Measurements from ENCODE around the gene KLHDC8A.
A peak's percentile ranks its signal among the peaks of the same experiment; 100 is the strongest.

The KLHDC8A gene

DNA sequence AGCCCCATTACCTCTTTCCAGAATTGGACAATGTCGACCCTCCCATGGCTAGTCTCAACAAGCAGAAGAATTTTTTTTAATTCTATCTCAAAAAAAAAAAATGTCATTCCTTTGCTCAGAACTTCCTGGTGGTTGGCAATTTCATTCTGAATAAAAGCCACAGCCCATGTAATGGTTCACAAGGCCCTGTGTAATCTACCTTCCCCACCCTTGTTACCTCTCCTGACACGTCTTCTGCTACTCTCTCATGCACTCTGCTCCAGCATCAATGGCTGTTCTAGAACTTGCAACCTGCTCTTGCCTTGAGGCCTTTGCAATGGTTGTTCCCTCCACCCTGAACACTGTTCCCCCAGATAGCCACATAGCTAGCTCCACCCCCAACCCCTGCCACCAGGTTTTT lies 60.6 kb downstream of the KLHDC8A start:
- DNase-seq (ENCODE audit: low read depth in 2 of 2) = no peak
- no peak overlapping the region for H3K4me3 ChIP-seq (replicated peaks in 1 of 2; ENCODE audit: low read depth in 2 of 2, low read length in 2 of 2)
- TF ChIP-seq, protein P1, sequence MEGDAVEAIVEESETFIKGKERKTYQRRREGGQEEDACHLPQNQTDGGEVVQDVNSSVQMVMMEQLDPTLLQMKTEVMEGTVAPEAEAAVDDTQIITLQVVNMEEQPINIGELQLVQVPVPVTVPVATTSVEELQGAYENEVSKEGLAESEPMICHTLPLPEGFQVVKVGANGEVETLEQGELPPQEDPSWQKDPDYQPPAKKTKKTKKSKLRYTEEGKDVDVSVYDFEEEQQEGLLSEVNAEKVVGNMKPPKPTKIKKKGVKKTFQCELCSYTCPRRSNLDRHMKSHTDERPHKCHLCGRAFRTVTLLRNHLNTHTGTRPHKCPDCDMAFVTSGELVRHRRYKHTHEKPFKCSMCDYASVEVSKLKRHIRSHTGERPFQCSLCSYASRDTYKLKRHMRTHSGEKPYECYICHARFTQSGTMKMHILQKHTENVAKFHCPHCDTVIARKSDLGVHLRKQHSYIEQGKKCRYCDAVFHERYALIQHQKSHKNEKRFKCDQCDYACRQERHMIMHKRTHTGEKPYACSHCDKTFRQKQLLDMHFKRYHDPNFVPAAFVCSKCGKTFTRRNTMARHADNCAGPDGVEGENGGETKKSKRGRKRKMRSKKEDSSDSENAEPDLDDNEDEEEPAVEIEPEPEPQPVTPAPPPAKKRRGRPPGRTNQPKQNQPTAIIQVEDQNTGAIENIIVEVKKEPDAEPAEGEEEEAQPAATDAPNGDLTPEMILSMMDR (IDR thresholded peaks at IDR 0.05; ENCODE audit: low read depth, low read length) = no peak

DNA sequence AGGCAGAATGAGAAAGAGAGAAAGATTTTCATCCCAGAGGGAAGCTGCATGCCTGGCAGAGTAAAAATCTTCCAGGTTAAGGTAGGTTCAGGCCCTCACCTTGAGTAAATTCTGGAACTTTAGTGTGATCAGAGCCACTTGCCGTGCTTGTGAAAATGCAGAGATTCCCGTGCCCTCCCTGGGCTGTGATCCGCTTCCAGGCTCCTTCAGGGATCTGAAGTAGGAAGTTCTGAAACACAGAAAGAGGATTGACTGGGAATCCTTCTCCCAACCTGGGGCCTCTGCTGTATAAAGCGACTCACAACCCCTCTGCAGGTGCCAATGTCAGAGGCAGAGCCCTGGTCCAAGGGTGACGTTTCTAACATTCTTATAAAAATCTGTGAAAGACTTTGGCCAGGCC lies 61.8 kb downstream of the KLHDC8A start:
- no peak for DNase-seq (ENCODE audit: low read depth in 2 of 2)
- TF ChIP-seq, protein P1 (IDR thresholded peaks at IDR 0.05; ENCODE audit: low read depth, low read length) = no peak

DNA sequence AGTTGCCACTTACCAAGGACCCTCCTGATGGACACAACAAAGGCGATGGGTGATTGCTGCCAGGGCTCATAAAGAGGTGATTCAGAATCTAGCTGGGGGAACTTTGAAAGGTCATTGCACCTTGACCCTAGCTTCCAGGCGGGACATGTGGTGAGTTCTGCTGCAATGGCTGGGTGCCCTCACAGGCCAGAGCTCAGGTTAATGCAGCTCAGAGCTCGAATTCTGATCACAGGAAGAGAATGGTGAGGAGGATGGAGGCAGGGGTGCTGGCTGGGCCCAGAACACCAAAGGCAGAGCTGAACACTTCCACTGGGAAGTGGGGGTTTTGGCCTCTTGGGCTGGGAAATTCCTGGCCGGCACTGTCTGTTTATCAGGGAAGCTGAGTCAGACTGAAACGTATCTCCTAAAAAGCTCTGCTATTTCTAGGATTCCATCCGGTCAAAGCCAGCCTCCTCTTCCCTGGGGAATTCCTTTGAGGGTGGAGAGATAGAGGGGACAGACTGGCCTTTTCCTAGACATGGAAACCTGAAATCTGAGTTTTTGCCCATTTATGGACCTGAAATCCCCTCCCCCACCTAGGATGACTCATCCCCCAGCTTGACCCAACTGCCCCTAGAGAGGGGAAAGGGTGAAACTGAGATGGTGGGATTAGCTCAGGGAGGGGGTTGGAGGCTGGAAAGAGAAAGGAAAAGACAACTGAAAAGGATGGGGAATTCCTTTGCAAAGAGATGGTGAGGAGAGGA lies 62.4 kb downstream of the KLHDC8A start:
- TF ChIP-seq, protein P1 (IDR thresholded peaks at IDR 0.05; ENCODE audit: low read depth, low read length) = no peak
- peak; percentile 87 to 90 for DNase-seq (ENCODE audit: low read depth in 2 of 2)
- no peak overlapping the region for H3K4me3 ChIP-seq (replicated peaks in 1 of 2; ENCODE audit: low read depth in 2 of 2, low read length in 2 of 2)

More for the DNA sequence above, 61.8 kb downstream of the KLHDC8A start:
- H3K4me3 ChIP-seq (replicated peaks in 1 of 2; ENCODE audit: low read depth in 2 of 2, low read length in 2 of 2) = no peak overlapping the region

DNA sequence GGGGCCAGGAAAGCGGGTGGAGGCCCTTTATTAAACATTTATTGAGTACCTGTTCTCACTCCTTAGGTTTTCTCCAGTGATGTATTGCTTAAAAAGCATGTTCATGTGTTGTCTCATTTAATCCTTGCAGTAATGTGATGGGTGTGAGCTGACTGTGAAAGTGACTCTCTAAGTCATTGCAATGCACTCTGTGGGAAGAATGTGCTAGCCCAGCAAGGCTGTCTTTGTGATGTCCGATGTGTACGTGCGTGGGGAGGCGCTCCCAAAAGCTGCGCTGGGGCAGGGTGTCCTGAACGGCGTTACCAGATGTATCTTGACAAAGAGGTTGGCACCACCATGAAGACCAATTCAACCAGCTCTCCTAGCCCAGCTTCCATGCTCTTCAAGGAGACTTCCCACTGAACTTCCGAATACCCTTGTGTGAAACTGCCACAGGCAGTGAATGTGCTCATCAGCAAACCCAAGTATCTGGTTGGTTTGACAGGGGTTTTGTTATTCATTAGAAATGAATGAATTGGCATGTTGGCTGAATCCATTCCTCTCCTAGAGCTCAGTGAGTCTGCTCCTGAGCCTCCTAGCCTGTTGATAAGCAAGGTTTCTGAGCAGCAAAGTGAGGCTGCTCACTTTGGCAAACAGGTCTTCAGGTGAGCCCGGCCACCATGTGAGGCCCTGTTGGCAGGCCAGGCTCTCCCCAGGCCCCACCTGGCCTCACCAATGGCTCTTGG lies 63.2 kb downstream of the KLHDC8A start:
- no peak overlapping the region for H3K4me3 ChIP-seq (replicated peaks in 1 of 2; ENCODE audit: low read depth in 2 of 2, low read length in 2 of 2)
- no peak for DNase-seq (ENCODE audit: low read depth in 2 of 2)
- TF ChIP-seq, protein P1 (IDR thresholded peaks at IDR 0.05; ENCODE audit: low read depth, low read length) = no peak

DNA sequence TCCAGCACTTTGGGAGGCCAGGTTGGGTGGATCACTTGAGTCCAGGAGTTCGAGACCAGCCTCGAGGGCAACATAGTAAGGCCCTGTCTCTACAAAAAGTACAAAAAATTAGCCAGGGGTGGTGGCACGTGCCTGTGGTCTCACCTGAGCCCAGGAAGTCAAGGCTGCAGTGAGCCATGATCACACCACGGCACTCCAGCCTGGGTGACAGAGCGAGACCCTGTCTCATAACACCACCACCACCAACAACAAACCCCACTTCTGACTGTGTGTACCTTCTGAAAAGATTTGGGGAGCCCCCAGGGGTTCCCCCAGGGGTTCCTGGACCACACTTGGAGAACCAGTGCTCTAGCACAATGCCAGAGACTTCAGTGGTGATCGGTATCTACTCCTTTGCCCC lies 65.1 kb downstream of the KLHDC8A start:
- DNase-seq (ENCODE audit: low read depth in 2 of 2) = no peak
- TF ChIP-seq, protein P1 (IDR thresholded peaks at IDR 0.05; ENCODE audit: low read depth, low read length) = no peak
- no peak overlapping the region for H3K4me3 ChIP-seq (replicated peaks in 1 of 2; ENCODE audit: low read depth in 2 of 2, low read length in 2 of 2)

DNA sequence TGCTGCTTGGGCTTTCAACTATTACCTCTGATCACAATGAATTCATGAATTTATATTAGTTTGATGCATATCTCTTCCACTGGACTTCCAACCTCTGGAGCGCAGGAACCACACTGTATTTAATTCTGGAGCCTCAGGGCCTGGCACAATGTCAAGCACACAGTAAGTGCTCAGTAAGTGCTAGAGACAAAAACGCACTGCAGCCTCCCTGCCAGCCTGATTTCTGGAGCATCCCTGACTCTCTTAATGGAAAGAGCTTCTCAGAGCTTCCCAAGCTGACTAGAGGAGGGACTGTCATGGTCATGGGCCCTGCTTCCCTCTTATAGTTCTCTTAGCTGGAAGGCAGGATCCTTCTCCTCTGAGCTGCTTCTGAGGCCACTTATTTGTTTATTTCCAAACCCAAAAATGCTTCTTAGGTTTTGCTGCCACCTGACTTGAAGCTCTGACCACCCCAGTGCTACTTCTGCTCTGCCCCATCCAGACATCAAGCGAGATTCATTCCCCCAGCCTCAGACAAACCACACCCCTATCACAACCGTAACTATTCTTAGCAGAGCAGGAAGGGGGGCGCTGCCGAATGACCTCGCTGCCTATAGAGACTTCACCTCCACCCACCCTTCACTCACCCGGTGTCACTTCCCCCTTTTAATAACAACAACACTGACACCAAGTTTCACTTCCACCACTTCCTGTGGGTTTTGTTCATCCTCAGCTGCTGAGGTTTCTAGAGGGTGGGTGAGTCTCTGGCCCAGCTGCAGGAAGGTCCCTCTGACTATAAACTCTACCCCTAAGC lies 68.8 kb downstream of the KLHDC8A start:
- peak in 1 of 2 donors; percentile 33 for DNase-seq (ENCODE audit: low read depth in 2 of 2)
- TF ChIP-seq, protein P1 (IDR thresholded peaks at IDR 0.05; ENCODE audit: low read depth, low read length) = no peak
- no peak overlapping the region for H3K4me3 ChIP-seq (replicated peaks in 1 of 2; ENCODE audit: low read depth in 2 of 2, low read length in 2 of 2)

Data from cardiac fibroblast (primary cell).